ENCODE results near the gene TMEM115.
"Not testable (repeated sequence)": the region's sequence is repeated elsewhere in the genome, so short reads cannot be mapped to it uniquely, and the experiment has no call there.

GRCh38 chr3:50312041-50312440, 47.3 kb downstream of the TMEM115 start:
- not testable (repeated sequence) for TF ChIP-seq POLR2A, CTCF (IDR thresholded peaks at IDR 0.05)

Measured in right lobe of liver (tissue), 4 donors.